Trophoblast cell (in vitro differentiated cells and primary cell): ENCODE measurements around the gene IP6K3.

Source experiments
- DNase-seq, 2 donors: peaks; one replicate each; pipeline ENCODE4 v3.0.0-alpha.2; 2016
- H2AFZ ChIP-seq: 2 replicates; pipeline ENCODE4 v1.6.1; 2013; ENCODE audit warnings: low read length, moderate library complexity, mild to moderate bottlenecking; ENCODE audit not compliant: insufficient read depth, poor library complexity
- H2AK5ac ChIP-seq: 2 replicates; pipeline ENCODE4 v1.6.1; 2013; ENCODE audit warnings: mild to moderate bottlenecking, low read length
- H2BK120ac ChIP-seq: 2 replicates; pipeline ENCODE4 v1.6.1; 2013; ENCODE audit warnings: low read length, mild to moderate bottlenecking, moderate library complexity; ENCODE audit not compliant: insufficient read depth, poor library complexity
- H2BK12ac ChIP-seq: 2 replicates; pipeline ENCODE4 v1.6.1; 2013; ENCODE audit warnings: mild to moderate bottlenecking, low read length, moderate library complexity
- H2BK5ac ChIP-seq: 2 replicates; pipeline ENCODE4 v1.6.1; 2013; ENCODE audit warnings: low read length, low read depth, moderate library complexity, mild to moderate bottlenecking; ENCODE audit not compliant: poor library complexity
- H3K14ac ChIP-seq: 2 replicates; pipeline ENCODE4 v1.6.1; 2013; ENCODE audit warnings: mild to moderate bottlenecking, low read length
- H3K18ac ChIP-seq: 2 replicates; pipeline ENCODE4 v1.6.1; 2013; ENCODE audit warnings: mild to moderate bottlenecking, low read length
- H3K23ac ChIP-seq: 2 replicates; pipeline ENCODE4 v1.6.1; 2013; ENCODE audit warnings: low read length
- H3K27ac ChIP-seq: 2 replicates; pipeline ENCODE4 v1.5.1; 2013; ENCODE audit warnings: low read depth, mild to moderate bottlenecking, inconsistent platforms, low read length, moderate library complexity
- H3K27me3 ChIP-seq: 2 replicates; pipeline ENCODE4 v1.6.1; 2013; ENCODE audit warnings: inconsistent platforms, mild to moderate bottlenecking, low read length, moderate library complexity; ENCODE audit not compliant: insufficient read depth
- H3K36me3 ChIP-seq, 2 experiments: 1 replicate in 1 of 2; 2 replicates in 1 of 2; pipeline ENCODE4 v1.6.1; 2013; ENCODE audit warnings: low read length in 2 of 2, mild to moderate bottlenecking in 2 of 2, moderate library complexity in 1 of 2; ENCODE audit not compliant: insufficient read depth in 2 of 2, control insufficient read depth in 1 of 2
- H3K4ac ChIP-seq: 2 replicates; pipeline ENCODE4 v1.6.1; 2013; ENCODE audit warnings: low read depth, mild to moderate bottlenecking, low read length, moderate library complexity
- H3K4me1 ChIP-seq, 2 experiments: 1 replicate in 1 of 2; 2 replicates in 1 of 2; pipeline ENCODE4 v1.6.1; 2013; ENCODE audit warnings: low read length in 2 of 2, mild to moderate bottlenecking in 2 of 2, moderate library complexity in 1 of 2; ENCODE audit not compliant: insufficient read depth in 2 of 2, control insufficient read depth in 1 of 2
- H3K4me2 ChIP-seq: 2 replicates; pipeline ENCODE4 v1.6.1; 2013; ENCODE audit warnings: inconsistent platforms, mild to moderate bottlenecking, low read length, moderate library complexity
- H3K4me3 ChIP-seq: 2 replicates; pipeline ENCODE4 v1.5.1; 2013; ENCODE audit warnings: mild to moderate bottlenecking, low read depth, low read length, inconsistent platforms
- H3K79me1 ChIP-seq: one replicate; pipeline ENCODE4 v1.6.1; 2013; ENCODE audit warnings: low read length
- H3K79me2 ChIP-seq: 2 replicates; pipeline ENCODE4 v1.6.1; 2013; ENCODE audit warnings: low read length, mild to moderate bottlenecking; ENCODE audit not compliant: control insufficient read depth, insufficient read depth, poor library complexity
- H3K9ac ChIP-seq: 2 replicates; pipeline ENCODE4 v1.6.1; 2013; ENCODE audit warnings: mild to moderate bottlenecking, low read length
- H3K9me3 ChIP-seq: 2 replicates; pipeline ENCODE4 v1.6.1; 2013; ENCODE audit warnings: low read depth, mild to moderate bottlenecking, control low read depth, inconsistent platforms, low read length; ENCODE audit not compliant: insufficient read depth
- H4K12ac ChIP-seq: 2 replicates; pipeline ENCODE4 v1.6.1; 2013; ENCODE audit warnings: low read depth, mild to moderate bottlenecking, low read length, moderate library complexity
- H4K8ac ChIP-seq: 2 replicates; pipeline ENCODE4 v1.6.1; 2013; ENCODE audit warnings: low read depth, mild to moderate bottlenecking, low read length, moderate library complexity
- H4K91ac ChIP-seq: one replicate; pipeline ENCODE4 v1.6.1; 2013; ENCODE audit warnings: low read depth, mild to moderate bottlenecking, low read length, moderate library complexity
- WGBS: extraction: QIAGEN DNeasy Blood & Tissue Kit; methylation state at CpG from one replicate; pipeline ENCODE4 v1.1.7; 2013; ENCODE audit warnings: missing lambda C conversion rate; ENCODE audit not compliant: insufficient read length, insufficient coverage; ENCODE audit errors: extremely low coverage; 5-methylcytosine and 5-hydroxymethylcytosine counted together

IP6K3 gene

GRCh38 chr6:33677689-33678088, 69.0 kb downstream of the IP6K3 start:
- Histone ChIP-seq H3K4me1 (no peaks in the 10 kb centered on the region), H3K79me1 (no peaks in the 10 kb centered on the region), H3K18ac (no peak overlapping the region), H2BK120ac (no peak overlapping the region), H2AFZ (no peak overlapping the region), H4K12ac (no peak overlapping the region), H2BK12ac (no peak overlapping the region), H3K4me2 (no peak overlapping the region), H4K91ac (no peak overlapping the region), H3K36me3 (peaks cover 8 to 11% of the 10 kb centered on the region in 2 experiments), H4K8ac (no peak overlapping the region), H3K23ac (no peak overlapping the region), H3K9ac (no peak overlapping the region), H3K14ac (no peak overlapping the region), H3K27me3 (no peaks in the 10 kb centered on the region), H3K79me2 (no peaks in the 10 kb centered on the region), H3K27ac (no peak overlapping the region), H3K4me3 (no peak overlapping the region), H3K4ac (no peak overlapping the region), H2AK5ac (no peak overlapping the region), H2BK5ac (no peak overlapping the region), H3K9me3 (no peaks in the 10 kb centered on the region)
- no peak for DNase-seq
- whole genome bisulfite sequencing, result no CpG with 5 or more reads among the region's 2 CpGs

- no peak overlapping the region for H4K12ac ChIP-seq
- H3K79me1 ChIP-seq, result no peaks in the 10 kb centered on the region
- H4K8ac ChIP-seq, result no peak overlapping the region
- H3K9ac ChIP-seq, result no peak overlapping the region
- no peak overlapping the region for H3K4me2 ChIP-seq
- no peaks in the 10 kb centered on the region for H3K79me2 ChIP-seq
- no peaks in the 10 kb centered on the region for H3K27me3 ChIP-seq
- no CpG with 5 or more reads among the region's 8 CpGs for WGBS
- no peak overlapping the region for H4K91ac ChIP-seq
- H3K4ac ChIP-seq, result no peak overlapping the region
- no peak overlapping the region for H2AK5ac ChIP-seq
- peaks cover 4 to 9% of the 10 kb centered on the region in 2 experiments for H3K36me3 ChIP-seq
- no peak overlapping the region for H3K18ac ChIP-seq
- no peaks in the 10 kb centered on the region for H3K4me1 ChIP-seq
- no peak overlapping the region for H3K23ac ChIP-seq
- H2AFZ ChIP-seq, result no peak overlapping the region
- H3K9me3 ChIP-seq, result no peaks in the 10 kb centered on the region
- no peak for DNase-seq
- no peak overlapping the region for H3K4me3 ChIP-seq
- H2BK12ac ChIP-seq, result no peak overlapping the region
- H2BK120ac ChIP-seq, result no peak overlapping the region
- H3K27ac ChIP-seq, result no peak overlapping the region
- H2BK5ac ChIP-seq, result no peak overlapping the region
- no peak overlapping the region for H3K14ac ChIP-seq
These were observed 69.5 kb downstream of the IP6K3 start for GRCh38 chr6:33677143-33677660.

GRCh38 chr6:33676416-33677142, 70.1 kb downstream of the IP6K3 start:
- Histone ChIP-seq H3K18ac (no peak overlapping the region), H2BK120ac (no peak overlapping the region)
- no peak for DNase-seq

GRCh38 chr6:33675968-33676367, 70.7 kb downstream of the IP6K3 start:
- Histone ChIP-seq H4K12ac (no peak overlapping the region), H2BK120ac (no peak overlapping the region)

More at GRCh38 chr6:33676416-33677142, 70.1 kb downstream of the IP6K3 start:
- H3K27ac ChIP-seq, result no peak overlapping the region
- no peak overlapping the region for H3K4me2 ChIP-seq
- no peak overlapping the region for H3K23ac ChIP-seq
- H2BK5ac ChIP-seq, result no peak overlapping the region
- no peak overlapping the region for H4K12ac ChIP-seq
- no peaks in the 10 kb centered on the region for H3K79me1 ChIP-seq
- no peak overlapping the region for H3K4me3 ChIP-seq
- no peak overlapping the region for H2AFZ ChIP-seq
- no peak overlapping the region for H3K14ac ChIP-seq
- no peak overlapping the region for H3K4ac ChIP-seq
- no CpG with 5 or more reads among the region's 15 CpGs for WGBS
- peaks cover 2% of the 10 kb centered on the region for H3K9me3 ChIP-seq
- no peaks in the 10 kb centered on the region for H3K27me3 ChIP-seq
- no peak overlapping the region for H4K8ac ChIP-seq
- H2AK5ac ChIP-seq, result no peak overlapping the region
- no peak overlapping the region for H2BK12ac ChIP-seq
- no peak overlapping the region for H4K91ac ChIP-seq
- no peak overlapping the region for H3K9ac ChIP-seq
- peaks cover 4 to 8% of the 10 kb centered on the region in 2 experiments for H3K36me3 ChIP-seq
- H3K4me1 ChIP-seq, result no peaks in the 10 kb centered on the region
- H3K79me2 ChIP-seq, result no peaks in the 10 kb centered on the region

More at GRCh38 chr6:33675968-33676367, 70.7 kb downstream of the IP6K3 start:
- H3K9me3 ChIP-seq, result peaks cover 2% of the 10 kb centered on the region
- H3K79me1 ChIP-seq, result no peaks in the 10 kb centered on the region
- no peak overlapping the region for H3K4ac ChIP-seq
- no peak overlapping the region for H3K18ac ChIP-seq
- H3K27me3 ChIP-seq, result no peaks in the 10 kb centered on the region
- H3K4me2 ChIP-seq, result no peak overlapping the region
- no peak overlapping the region for H3K9ac ChIP-seq
- no peak overlapping the region for H2AFZ ChIP-seq
- no peak overlapping the region for H4K8ac ChIP-seq
- no peak overlapping the region for H3K14ac ChIP-seq
- H3K36me3 ChIP-seq, result peaks cover 4 to 8% of the 10 kb centered on the region in 2 experiments
- H3K4me1 ChIP-seq, result no peaks in the 10 kb centered on the region
- H3K23ac ChIP-seq, result no peak overlapping the region
- no peaks in the 10 kb centered on the region for H3K79me2 ChIP-seq
- DNase-seq, result no peak
- no peak overlapping the region for H4K91ac ChIP-seq
- no peak overlapping the region for H3K27ac ChIP-seq
- no CpG with 5 or more reads among the region's 7 CpGs for WGBS
- no peak overlapping the region for H2AK5ac ChIP-seq
- H2BK5ac ChIP-seq, result no peak overlapping the region
- H2BK12ac ChIP-seq, result no peak overlapping the region
- H3K4me3 ChIP-seq, result no peak overlapping the region
